Measurements from ENCODE around the gene ZNF514. TPM values are rescaled to one million over a fixed set of nuclear protein-coding genes. Genes with fewer than 3 reads are reported as not detected.

Gene ZNF514
- 4.6 to 7.2 TPM (median 6.2 TPM) in 5 replicates for total RNA-seq (2022; extraction: Qiagen RNA extraction; ENCODE audit: low read depth)

DNA sequence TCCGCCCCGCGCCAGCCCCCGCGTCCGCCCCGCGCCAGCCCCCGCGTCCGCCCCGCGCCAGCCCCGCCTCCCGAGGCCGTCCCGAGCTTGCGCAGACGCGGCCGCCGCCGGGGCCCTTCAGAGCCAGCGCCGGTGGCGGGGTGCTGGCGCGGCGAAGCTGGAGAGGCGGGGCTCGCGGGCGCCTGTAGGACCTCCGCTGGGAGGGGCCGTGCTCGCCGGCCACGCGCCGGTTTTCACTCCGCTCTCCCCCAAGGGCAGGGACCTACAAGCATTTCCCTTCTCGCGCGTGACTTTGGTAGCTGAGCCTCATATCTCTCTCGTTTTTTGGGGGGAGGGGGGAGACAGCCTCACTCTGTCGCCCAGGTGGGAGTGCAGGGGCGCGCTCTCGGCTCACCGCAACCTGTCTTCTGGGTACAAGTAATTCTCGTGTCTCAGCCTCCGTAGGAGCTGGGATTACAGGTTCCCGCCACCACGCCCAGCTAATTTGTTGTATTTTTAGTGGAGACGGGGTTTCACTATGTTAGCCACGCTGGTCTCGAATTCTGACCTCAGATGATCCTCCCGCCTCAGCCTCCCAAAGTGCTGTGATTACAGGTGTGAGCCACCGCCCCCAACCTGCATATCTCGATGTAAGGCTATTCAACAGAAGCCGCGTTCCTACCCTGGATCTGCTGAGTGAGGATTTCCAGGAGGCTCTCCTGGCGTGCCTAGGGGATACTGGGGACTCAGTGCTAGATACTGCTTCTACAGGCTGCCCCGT lies at the start of gene ZNF514:
Gene ZNF514 (minus strand): TSS at position 159 of the 760 bp plus-strand sequence. CDS start 6,595 bp downstream, outside the sequence.

GRCh38 chr2:95207111-95207961 lies 47.7 kb upstream of the ZNF514 start, which contains the start of gene ZNF892:
Gene ZNF892 (plus strand): TSS chr2:95207521. CDS start chr2:95207816, 295 bp downstream.

DNA sequence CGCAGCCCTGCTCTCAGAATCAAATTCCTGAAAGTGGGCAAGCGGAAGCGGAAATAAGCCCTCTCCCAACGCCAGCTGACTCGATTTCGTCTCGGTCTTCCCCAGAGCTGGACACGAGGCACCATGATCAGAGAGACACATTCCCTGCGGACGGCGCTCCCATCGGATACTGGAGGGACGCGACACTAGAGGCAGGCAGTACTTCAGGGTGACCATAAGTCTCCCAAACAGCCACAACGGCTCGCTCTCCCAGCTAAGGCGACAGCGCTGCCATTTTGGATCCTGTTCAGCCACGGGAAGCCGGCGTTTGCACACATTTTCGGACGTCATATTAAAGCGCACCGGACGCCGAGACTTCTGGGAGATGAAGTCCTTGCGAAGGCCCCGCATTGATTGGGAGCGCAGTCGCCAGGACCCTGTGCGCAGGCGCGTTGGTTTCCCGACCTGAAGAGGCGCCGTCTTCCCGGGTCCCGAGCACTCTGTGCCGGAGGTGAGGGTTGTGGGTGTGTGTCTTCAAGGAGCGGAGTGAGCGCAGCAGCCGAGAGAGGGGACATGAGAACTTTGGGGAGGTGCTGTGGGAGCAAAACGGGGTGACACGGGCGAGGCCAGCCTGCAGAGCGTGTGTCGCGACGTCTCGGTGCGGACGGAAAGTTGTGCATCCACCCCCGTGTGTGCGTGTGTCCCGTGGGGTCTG lies 5.9 kb upstream of the ZNF514 start, which contains the start of gene ZNF2:
Gene ZNF2 (plus strand): TSS at position 439 of the 694 bp plus-strand sequence. CDS start 10,418 bp downstream, outside the sequence.

DNA sequence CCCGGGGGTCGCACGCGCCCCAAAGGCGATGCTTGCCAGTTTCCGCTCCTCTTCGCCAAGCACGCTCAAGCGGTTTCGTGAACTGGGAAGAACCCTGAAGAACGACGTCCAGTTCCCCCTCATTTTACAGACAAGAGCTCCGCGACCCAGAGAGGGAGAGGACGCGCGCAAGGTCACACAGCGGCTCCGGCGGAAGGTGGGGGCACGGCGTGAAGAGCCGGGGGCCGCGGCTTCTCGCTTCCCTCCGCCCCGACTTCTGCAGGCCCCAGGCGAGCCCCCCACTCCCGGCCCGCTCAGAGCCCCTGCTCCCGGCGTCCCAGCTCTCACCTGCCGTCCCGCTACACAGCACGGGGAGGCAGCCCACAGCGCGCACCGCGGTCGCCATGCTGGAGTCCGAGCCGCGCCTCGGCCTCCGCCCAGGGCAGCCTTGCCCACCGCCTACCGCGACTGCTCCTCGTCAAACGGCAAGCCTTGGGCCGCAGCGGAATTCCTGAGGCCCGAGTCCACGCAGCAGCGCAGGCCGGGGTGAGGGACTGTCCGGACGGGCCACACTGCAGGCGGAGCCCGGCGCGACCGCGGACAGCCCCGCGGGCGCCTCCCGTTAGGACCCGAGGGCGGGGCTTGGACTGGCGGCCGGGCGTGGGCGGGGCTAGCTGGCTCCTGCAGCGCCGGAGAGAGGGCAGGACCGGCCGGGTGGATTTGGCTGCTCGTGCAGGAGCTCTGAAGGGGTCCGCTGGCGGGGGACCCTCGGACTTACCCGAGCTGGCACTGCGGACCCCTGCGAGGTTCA lies 38.0 kb downstream of the ZNF514 start, which contains the start of gene MRPS5:
Gene MRPS5 (minus strand): TSS at position 402 of the 790 bp plus-strand sequence. CDS start 17 bp downstream, at position 385.

Other genes starting within 250 kb of the ZNF514 start
- not detected in 5 replicates for gene MAL, start 134.1 kb downstream of the ZNF514 start, total RNA-seq (2022; extraction: Qiagen RNA extraction; ENCODE audit: low read depth)
- gene MRPS5, start 38.0 kb downstream of the ZNF514 start, total RNA-seq (2022; extraction: Qiagen RNA extraction; ENCODE audit: low read depth): 74.0 to 77.7 TPM (median 76.6 TPM) in 5 replicates
- gene ZNF2, start 6.0 kb upstream of the ZNF514 start, total RNA-seq (2022; extraction: Qiagen RNA extraction; ENCODE audit: low read depth): 3.1 to 4.1 TPM (median 3.4 TPM) in 5 replicates
- gene ZNF892, start 47.7 kb upstream of the ZNF514 start, total RNA-seq (2022; extraction: Qiagen RNA extraction; ENCODE audit: low read depth): 0.23 to 0.51 TPM (median 0.42 TPM) in 5 replicates
- gene PROM2, start 114.6 kb upstream of the ZNF514 start, total RNA-seq (2022; extraction: Qiagen RNA extraction; ENCODE audit: low read depth): 0.13 TPM in 1 of 5 replicates, not detected in the others
- 0.83 to 1.9 TPM (median 1.6 TPM) in 5 replicates for gene KCNIP3, start 137.5 kb upstream of the ZNF514 start, total RNA-seq (2022; extraction: Qiagen RNA extraction; ENCODE audit: low read depth)
- 25.5 to 33.0 TPM (median 30.8 TPM) in 5 replicates for gene FAHD2A, start 242.9 kb upstream of the ZNF514 start, total RNA-seq (2022; extraction: Qiagen RNA extraction; ENCODE audit: low read depth)

All from A549 treated with RU486 at 1 μM for 4 hours (cell line).